DMS 273 treated with DMSO at 0.1 percent for 48 hours (cell line): ENCODE results near the gene DNAJC21.

Experiments
- DNase-seq: peaks from one replicate; lab custom pipeline; 2025; lab: John Stamatoyannopoulos, UW

Gene DNAJC21

GRCh38 chr5:34982823-34983222 lies 53.5 kb downstream of the DNAJC21 start:
- DNase-seq = no peak

GRCh38 chr5:34986965-34987364 lies 57.6 kb downstream of the DNAJC21 start:
- no peak for DNase-seq

- DNase-seq = no peak
These were observed 62.3 kb downstream of the DNAJC21 start for GRCh38 chr5:34991486-34992238.

GRCh38 chr5:34993951-34994350 lies 64.6 kb downstream of the DNAJC21 start:
- DNase-seq = no peak

- no peak for DNase-seq
These were observed 66.9 kb downstream of the DNAJC21 start for GRCh38 chr5:34996261-34996660.

GRCh38 chr5:34998058-34998789 lies 68.9 kb downstream of the DNAJC21 start:
- DNase-seq = peak; percentile 72

- DNase-seq = no peak
These were observed 72.5 kb downstream of the DNAJC21 start for GRCh38 chr5:35001842-35002241.

- no peak for DNase-seq
These were observed 73.1 kb downstream of the DNAJC21 start for GRCh38 chr5:35002459-35002858.

GRCh38 chr5:35003018-35003957 lies 73.9 kb downstream of the DNAJC21 start:
- peak; percentile 9 for DNase-seq

- DNase-seq = no peak
These were observed 74.8 kb downstream of the DNAJC21 start for GRCh38 chr5:35004200-35004599.

- DNase-seq = no peak
These were observed 75.4 kb downstream of the DNAJC21 start for GRCh38 chr5:35004771-35005170.
